Neural crest cell (in vitro differentiated cells): Measurements from ENCODE around the gene ADCK1. TPM values are rescaled to one million over a fixed set of nuclear protein-coding genes. Genes with fewer than 3 reads are reported as not detected.

Experiments
- DNase-seq: peaks from one replicate; pipeline ENCODE4 v3.0.0; 2021; ENCODE audit warnings: low read depth, mixed read lengths, low spot score
- H3K27ac Mint-ChIP-seq: one replicate; pipeline ENCODE4 v1.8.0; 2021; ENCODE audit warnings: mild to moderate bottlenecking, mixed read lengths; ENCODE audit not compliant: unreplicated experiment
- H3K27me3 Mint-ChIP-seq: 2 replicates; pipeline ENCODE4 v1.8.0; 2021; ENCODE audit warnings: low read depth, mild to moderate bottlenecking, mixed read lengths
- H3K36me3 Mint-ChIP-seq: 2 replicates; pipeline ENCODE4 v1.8.0; 2021; ENCODE audit warnings: low read depth, mild to moderate bottlenecking, mixed read lengths
- H3K4me1 Mint-ChIP-seq: 2 replicates; pipeline ENCODE4 v1.8.0; 2021; ENCODE audit warnings: mixed read lengths
- H3K4me3 Mint-ChIP-seq: one replicate; pipeline ENCODE4 v1.8.0; 2021; ENCODE audit warnings: mild to moderate bottlenecking, mixed read lengths
- H3K9me3 Mint-ChIP-seq: 2 replicates; pipeline ENCODE4 v1.8.0; 2021; ENCODE audit warnings: mixed read lengths
- CTCF ChIP-seq: fragments of 200-600 bp; sonication (generic); conservative IDR thresholded peaks from 2 replicates; pipeline ENCODE4 v1.5.0; 2021; ENCODE audit warnings: antibody characterized with exemption, mild to moderate bottlenecking
- total RNA-seq: library from RNA; stranded (reverse); gene quantifications from 2 replicates; pipeline ENCODE4 v1.2.1, GENCODE V29; 2021

ADCK1 gene
- total RNA-seq, 1 donor from 2014 or later, result 9.0 TPM

- Mint-ChIP-seq H3K4me3 (no peak overlapping the region), H3K27ac (no peak overlapping the region), H3K27me3 (no peaks in the 10 kb centered on the region), H3K4me1 (peaks cover 9% of the 10 kb centered on the region), H3K9me3 (peaks cover 8% of the 10 kb centered on the region), H3K36me3 (peaks cover 8% of the 10 kb centered on the region)
- TF ChIP-seq CTCF, result no peak
- no peak for DNase-seq
Measured at GRCh38 chr14:77917491-77918201, 117.7 kb downstream of the ADCK1 start.

GRCh38 chr14:77918448-77918847 lies 118.5 kb downstream of the ADCK1 start:
- H3K27ac Mint-ChIP-seq, result no peak overlapping the region
- H3K4me3 Mint-ChIP-seq, result no peak overlapping the region
- peaks cover 8% of the 10 kb centered on the region for H3K9me3 Mint-ChIP-seq
- peaks cover 8% of the 10 kb centered on the region for H3K36me3 Mint-ChIP-seq
- no peak for DNase-seq
- H3K27me3 Mint-ChIP-seq, result no peaks in the 10 kb centered on the region
- no peak for TF ChIP-seq CTCF
- H3K4me1 Mint-ChIP-seq, result peaks cover 3% of the 10 kb centered on the region

GRCh38 chr14:77920312-77920711 lies 120.4 kb downstream of the ADCK1 start:
- Mint-ChIP-seq H3K4me1 (no peaks in the 10 kb centered on the region), H3K27ac (no peak overlapping the region), H3K9me3 (peaks cover 8% of the 10 kb centered on the region), H3K4me3 (no peak overlapping the region), H3K27me3 (no peaks in the 10 kb centered on the region), H3K36me3 (peaks cover 8% of the 10 kb centered on the region)
- TF ChIP-seq CTCF, result no peak
- DNase-seq, result no peak

- H3K4me1 Mint-ChIP-seq, result no peaks in the 10 kb centered on the region
- no peak overlapping the region for H3K4me3 Mint-ChIP-seq
- peaks cover 8% of the 10 kb centered on the region for H3K36me3 Mint-ChIP-seq
- peaks cover 8% of the 10 kb centered on the region for H3K9me3 Mint-ChIP-seq
- DNase-seq, result no peak
- no peak for TF ChIP-seq CTCF
- no peak overlapping the region for H3K27ac Mint-ChIP-seq
- no peaks in the 10 kb centered on the region for H3K27me3 Mint-ChIP-seq
Measured at GRCh38 chr14:77921818-77922217, 121.9 kb downstream of the ADCK1 start.

GRCh38 chr14:77923131-77923936 lies 123.4 kb downstream of the ADCK1 start:
- Mint-ChIP-seq H3K27me3 (no peaks in the 10 kb centered on the region), H3K27ac (peak overlapping the region; percentile 40)

More at GRCh38 chr14:77923131-77923936, 123.4 kb downstream of the ADCK1 start:
- H3K4me3 Mint-ChIP-seq, result no peak overlapping the region
- H3K9me3 Mint-ChIP-seq, result peaks cover 8% of the 10 kb centered on the region
- H3K36me3 Mint-ChIP-seq, result peaks cover 17% of the 10 kb centered on the region
- DNase-seq, result no peak
- TF ChIP-seq CTCF, result no peak
- no peaks in the 10 kb centered on the region for H3K4me1 Mint-ChIP-seq
